Kasumi-1 (cell line): Measurements from ENCODE around the gene POLD1.
A peak's percentile ranks its signal among the peaks of the same experiment; 100 is the strongest.
"Not testable (repeated sequence)": the region's sequence is repeated elsewhere in the genome, so short reads cannot be mapped to it uniquely, and the experiment has no call there.

Experiments used
- DNase-seq, 2 experiments: peaks; one replicate each; lab custom pipeline; 2025; lab: John Stamatoyannopoulos, UW

POLD1 gene

DNA sequence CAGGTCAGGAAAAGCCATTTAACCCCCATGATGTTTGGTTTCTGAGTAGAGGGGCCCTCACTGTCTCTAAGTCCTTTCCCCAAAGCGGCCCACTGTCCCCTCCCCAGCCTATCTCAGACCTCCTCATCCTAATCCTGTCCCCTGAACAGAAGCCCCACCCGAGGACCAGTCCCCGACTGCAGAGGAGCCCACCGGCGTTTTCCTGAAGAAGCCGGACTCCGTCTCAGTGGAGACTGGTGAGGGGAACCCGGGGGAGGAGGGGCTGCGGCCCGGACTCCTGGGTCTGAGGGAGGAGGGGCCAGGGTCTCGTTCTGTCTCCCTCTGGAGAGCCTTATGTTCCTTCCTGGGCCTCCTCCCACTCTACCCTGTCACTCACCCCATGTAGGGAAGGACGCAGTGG is 51.5 kb downstream of the POLD1 start:
- DNase-seq: no peak

GRCh38 chr19:50437862-50438449 is 53.8 kb downstream of the POLD1 start:
- DNase-seq: no peak

GRCh38 chr19:50439130-50439529 is 55.0 kb downstream of the POLD1 start:
- not testable (repeated sequence) for DNase-seq

- no peak for DNase-seq
Measured at GRCh38 chr19:50444059-50444458, 59.9 kb downstream of the POLD1 start.

- no peak for DNase-seq
Measured at GRCh38 chr19:50447053-50447452, 62.9 kb downstream of the POLD1 start.

GRCh38 chr19:50447750-50448149 is 63.6 kb downstream of the POLD1 start:
- no peak for DNase-seq

DNA sequence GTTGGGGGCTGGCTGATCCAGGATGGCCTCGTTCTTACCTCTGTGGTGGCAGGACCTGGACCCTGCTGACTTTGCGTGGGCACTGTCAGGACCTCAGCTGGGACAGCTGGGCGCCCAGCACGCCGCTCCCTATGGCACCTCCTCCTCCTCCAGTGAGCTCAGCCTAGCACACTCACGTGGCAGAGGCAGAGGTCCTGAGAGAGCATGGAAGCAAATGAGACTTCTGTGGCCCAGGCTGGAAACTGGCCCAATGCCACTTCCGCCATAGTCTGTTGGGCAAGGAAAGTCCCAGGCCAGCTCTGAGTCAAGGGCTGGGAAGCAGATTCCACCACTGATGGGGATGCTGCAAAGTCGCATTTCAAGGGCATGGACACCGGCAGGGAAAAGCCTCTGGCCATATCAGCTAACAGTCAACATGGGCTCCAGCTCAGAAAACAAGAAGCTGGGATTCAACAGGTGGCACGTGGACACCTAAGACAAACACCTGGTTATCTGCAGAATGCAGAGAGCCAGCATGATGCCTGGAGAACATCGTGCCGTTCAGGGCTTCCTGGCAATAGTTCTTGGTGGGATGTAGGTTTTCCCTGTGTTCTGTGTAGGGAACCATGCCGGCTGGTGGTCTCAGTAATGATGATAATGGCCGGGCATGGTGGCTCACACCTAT is 65.2 kb downstream of the POLD1 start:
- no peak for DNase-seq

DNA sequence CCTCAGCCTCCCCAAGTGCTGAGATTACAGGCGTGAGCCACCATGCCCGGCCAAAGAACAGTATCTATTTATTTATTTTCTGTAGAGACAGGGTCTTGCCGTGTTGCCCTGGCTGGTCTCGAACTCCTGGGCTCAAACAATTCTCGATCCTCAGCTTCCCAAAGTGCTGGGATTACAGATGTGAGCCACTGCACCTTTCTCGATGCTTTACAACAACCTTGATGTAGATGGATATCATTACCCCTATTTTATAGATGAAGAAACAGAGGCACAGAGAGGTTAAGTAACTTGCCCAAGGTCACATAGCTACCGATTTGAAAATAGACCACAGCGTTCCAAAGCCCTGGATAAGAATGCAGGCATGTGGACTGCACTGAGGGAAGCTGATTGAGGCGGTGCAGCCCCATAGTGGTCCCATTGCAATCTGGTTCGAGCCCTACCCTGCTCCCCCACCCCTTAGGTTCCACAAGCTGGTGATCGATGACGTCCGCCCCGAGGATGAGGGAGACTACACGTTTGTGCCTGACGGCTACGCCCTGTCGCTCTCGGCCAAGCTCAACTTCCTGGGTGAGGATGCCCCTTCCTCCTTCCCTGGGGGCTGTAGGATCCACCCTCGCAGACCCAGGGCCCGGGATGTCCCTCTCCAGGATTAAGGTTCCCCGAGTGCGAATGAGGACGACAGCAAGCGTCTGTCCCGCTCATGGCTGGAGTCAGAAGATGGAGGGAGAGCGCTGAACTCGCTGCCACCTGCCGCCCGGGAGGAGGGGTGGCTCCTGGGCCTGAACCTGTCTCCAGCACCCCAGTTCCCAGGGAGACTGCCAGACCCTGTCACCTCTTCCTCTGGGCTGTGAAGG is 66.4 kb downstream of the POLD1 start:
- DNase-seq: no peak

- no peak for DNase-seq
Measured at GRCh38 chr19:50451223-50451534, 67.0 kb downstream of the POLD1 start.

- no peak for DNase-seq
Measured at GRCh38 chr19:50453243-50453642, 69.1 kb downstream of the POLD1 start.

DNA sequence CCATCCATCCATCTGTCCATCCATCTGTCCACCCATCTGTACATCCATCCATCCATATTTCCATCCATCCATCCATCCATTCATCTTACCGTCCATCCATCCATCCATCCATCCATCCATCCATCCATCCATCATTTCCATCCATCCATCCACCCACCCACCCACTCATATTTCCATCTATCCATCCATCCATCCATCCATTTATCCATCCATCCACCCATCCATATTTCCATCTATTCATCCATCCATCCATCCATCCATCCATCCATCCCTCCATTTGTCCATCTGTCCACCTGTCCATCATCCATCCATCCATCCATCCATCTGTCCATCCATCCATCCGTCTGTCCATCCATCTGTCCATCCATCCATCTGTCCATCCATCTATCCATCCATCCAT is 71.8 kb downstream of the POLD1 start:
- DNase-seq: no peak

DNA sequence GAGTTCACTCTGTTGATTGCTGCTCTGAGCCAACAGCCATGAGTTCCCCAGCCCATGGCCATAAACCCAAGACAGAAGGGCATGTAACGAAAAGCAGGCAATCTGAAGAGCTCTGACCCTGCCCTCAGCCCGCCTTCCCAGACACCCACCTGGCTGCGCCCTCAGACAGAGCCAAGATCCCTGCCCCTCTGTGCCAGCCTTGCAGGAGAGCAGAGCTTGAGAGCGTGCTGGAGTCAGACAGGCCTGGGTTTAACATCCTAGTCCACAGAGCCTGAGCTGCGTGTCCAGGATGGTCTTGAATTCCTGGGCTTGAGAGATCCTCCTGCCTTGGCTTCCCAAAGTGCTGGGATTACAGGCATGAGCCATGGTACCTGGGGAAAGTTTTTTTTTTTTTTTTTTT is 73.2 kb downstream of the POLD1 start:
- DNase-seq: no peak

DNA sequence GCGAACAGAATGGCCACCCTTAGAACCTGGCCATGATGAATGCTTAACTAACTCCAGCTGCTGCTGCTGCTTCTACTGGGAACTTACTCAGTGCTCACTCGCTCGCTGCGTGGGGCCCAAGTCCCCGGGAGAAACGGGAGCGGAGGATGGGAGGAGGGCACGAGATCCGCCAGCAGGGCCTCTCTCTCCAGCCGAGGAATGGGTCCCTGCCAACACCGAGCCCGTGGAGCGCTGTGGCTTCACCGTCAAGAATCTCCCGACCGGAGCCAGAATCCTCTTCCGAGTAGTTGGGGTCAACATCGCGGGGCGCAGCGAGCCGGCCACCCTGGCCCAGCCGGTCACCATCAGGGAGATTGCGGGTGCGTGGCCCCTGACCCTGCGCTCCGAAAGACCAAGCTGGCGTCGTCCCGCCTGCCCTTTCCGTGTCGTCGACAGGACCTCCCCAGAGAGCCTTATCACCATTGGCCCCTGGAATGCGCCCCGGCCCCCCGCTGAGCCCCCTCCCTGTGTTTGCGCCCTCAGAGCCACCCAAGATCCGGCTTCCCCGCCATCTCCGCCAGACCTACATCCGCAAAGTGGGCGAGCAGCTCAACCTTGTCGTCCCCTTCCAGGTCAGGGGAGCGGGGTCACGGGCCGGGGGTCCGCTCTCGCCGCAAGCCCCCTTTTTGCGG is 74.4 kb downstream of the POLD1 start:
- no peak for DNase-seq

DNA sequence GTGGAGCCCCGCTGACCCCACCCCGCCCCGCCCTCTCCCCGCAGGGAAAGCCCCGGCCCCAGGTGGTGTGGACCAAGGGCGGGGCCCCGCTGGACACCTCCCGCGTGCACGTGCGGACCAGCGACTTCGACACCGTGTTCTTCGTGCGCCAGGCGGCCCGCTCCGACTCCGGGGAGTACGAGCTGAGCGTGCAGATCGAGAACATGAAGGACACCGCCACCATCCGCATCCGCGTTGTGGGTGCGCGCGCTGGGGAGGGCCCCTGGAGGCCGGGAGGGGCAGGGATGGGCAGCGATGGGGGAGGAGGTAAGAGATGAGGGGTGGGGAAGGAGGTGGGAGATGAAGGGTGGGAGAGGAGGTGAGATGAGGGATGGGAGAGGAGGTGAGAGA is 74.9 kb downstream of the POLD1 start:
- no peak for DNase-seq

DNA sequence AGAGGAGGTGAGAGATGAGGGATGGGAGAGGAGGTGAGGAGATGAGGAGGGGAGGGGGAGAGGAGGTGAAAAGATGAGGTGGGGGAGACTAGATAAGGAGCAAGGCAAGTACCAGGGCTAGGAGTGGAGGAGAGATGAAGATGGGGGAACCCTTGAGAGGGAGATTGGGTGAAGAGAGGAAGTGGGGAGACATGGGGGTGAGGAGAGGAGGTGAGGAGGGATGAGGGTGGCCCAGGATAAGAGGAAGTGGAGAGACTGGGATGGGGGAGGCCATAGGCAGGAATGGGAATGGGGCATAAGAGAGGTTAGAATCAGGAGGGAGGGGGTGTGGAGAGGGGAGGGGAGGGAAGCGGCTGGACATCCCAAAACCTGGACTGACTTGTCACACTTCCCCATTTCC is 75.5 kb downstream of the POLD1 start:
- DNase-seq: no peak

DNA sequence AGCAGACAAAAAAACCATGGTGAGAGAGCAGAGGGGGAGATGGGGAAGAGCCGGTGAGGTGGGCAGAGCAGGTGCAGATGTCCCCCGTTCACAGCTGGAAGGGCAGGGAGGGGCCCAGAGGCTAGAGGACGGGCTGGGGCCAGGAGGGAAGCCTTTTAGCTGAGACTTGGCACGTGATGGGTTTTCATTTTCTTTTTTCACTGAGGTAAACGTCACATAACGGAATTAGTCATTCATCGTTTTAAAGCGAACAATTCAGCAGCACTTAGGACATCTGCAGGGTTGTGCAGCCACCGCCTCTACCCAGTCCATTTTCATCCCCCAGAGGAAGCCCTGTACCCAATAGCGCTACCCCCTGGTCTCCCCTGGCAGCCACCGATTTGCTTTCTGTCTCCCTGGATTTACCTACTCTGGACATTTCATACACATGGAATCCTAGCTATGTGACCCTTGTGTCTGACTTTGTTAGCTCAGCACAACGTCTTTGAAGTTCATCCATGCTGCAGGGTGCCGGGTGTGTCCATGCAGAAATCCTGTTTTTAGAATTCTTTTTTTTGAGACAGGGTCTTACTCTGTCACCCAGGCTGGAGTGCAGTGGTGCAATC is 76.1 kb downstream of the POLD1 start:
- DNase-seq: peak in 1 of 2 experiments; percentile 0

DNA sequence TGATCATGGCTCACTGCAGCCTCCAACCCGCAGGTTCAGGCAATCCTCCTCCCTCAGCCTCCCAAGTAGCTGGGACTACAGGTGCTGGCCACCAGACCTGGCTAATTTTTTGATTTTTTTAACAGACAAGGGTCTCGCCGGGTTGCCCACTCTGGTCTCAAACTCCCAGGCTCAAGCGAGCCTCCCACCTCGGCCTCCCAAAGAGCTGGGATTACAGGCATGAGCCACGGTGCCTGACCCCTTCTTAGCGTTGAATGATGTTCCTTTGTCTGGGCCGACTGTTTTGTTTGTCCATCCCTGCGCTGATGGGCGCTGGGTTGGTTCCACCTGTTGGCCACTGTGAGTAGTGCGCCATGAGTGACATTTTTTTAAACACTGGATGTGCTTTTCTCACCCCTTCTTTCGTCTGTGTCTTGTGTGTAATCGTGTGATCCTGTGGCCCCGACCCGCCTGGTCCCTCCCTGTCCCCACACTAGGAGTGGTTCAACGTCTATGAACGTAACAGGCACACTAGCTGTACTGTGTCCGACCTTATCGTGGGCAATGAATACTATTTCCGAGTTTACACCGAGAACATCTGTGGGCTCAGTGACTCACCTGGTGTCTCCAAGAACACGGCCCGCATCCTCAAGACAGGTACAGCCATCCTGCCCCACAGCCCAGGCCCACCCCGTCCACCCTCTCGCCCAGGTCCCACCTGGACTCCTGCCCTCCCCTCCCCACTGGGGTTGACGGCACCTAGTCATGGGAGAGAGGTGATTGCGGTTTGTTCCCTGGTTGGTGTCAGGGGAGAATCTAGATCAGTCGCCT is 77.1 kb downstream of the POLD1 start:
- DNase-seq: peak; percentile 61 to 71

- no peak for DNase-seq
Measured at GRCh38 chr19:50462970-50463369, 78.8 kb downstream of the POLD1 start.

DNA sequence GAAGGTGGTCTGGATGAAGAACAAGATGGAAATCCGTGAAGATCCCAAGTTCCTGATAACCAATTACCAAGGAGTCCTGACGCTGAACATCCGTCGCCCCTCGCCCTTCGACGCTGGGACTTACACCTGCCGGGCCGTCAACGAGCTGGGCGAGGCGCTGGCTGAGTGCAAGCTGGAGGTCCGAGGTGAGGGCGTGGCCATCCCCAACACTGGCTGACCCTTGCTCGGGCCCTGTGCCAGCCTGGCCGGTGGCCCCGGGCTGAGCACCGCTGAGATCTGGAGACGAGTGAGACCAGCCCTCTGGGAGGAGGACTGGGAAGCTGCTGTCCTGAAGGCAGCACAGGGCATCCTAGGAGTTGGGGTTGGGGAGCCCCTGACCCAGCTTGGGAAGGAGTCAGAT is 80.2 kb downstream of the POLD1 start:
- no peak for DNase-seq

- DNase-seq: no peak
Measured at GRCh38 chr19:50465000-50465399, 80.9 kb downstream of the POLD1 start.

DNA sequence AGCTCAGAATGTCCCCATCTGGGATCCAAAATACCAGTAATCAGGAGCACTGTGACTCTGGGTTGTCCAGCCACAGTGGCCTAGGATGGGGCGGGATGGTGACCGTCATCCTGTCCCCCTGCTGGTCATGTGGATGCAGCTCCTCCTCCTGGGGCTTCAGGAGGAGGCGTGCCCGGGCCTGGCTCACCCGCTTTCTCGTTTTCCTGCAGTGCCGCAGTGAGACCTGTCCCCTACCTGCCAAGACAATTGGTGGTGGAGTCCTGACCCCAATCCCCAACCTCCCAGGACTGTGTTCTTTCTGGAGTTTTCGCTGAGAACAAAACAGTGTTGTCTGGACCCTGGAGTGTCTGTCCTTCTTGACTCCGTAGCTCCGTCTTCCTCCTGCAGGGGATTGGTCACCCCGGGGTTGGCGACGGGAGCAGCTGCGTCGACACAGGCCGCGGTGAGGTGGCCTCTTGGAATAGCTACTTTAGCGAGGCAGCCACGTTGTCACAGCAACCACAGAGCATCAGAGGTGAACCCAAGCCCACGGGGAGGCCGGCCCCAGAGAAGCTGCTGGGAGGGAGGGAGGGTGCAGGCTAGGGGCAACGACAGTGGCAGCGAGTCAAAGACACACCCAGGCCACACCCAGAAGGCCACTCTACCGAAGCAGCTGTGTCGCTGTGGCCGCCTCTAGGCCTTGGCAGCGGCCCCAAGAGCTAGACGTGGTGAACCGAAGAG is 82.0 kb downstream of the POLD1 start:
- no peak for DNase-seq
